GM12878 (cell line): ENCODE results near the gene HEG1. TPM values are rescaled to one million over a fixed set of nuclear protein-coding genes. Genes with fewer than 3 reads are reported as not detected.

Source experiments
- ATAC-seq: fragments of 200-7000 bp; cut with Tn5 transposase; 3 replicates; pipeline ENCODE4 v1.9.1; 2020; ENCODE audit warnings: mild to moderate bottlenecking, moderate library complexity
- BruUV-seq: library from RNA; stranded (reverse); fragments of 400-500 nt; replicated peaks from 2 replicates; lab custom pipeline; 2021; lab: Mats Ljungman, UMichigan
- CTCF ChIA-PET: fragments of 300-600 bp; sonication (Branson Sonifier 250); formaldehyde crosslinking; extraction: SDS; loops from one replicate; lab custom pipeline; 2021; ENCODE audit warnings: inconsistent platforms; lab: Yijun Ruan, JAX
- POLR2A ChIA-PET: fragments of 350-600 bp; formaldehyde crosslinking; extraction: SDS; loops from one replicate; lab custom pipeline; 2021; ENCODE audit warnings: inconsistent platforms; lab: Charles Lee
- RAD21 ChIA-PET: fragments of 300-600 bp; sonication (Branson Sonifier 250); formaldehyde crosslinking; loops from one replicate; lab custom pipeline; 2023; ENCODE audit warnings: antibody characterized with exemption; ENCODE audit not compliant: unreplicated experiment; lab: Charles Lee
- SMC1A ChIA-PET: fragments of 300-600 bp; sonication (Branson Sonifier 250); formaldehyde crosslinking; loops from one replicate; lab custom pipeline; 2023; ENCODE audit not compliant: unreplicated experiment, uncharacterized antibody; lab: Charles Lee
- DNase-seq: peaks from one replicate; pipeline ENCODE4 v3.0.0-alpha.2; 2011; ENCODE audit warnings: low read depth, low spot score
- FAIRE-seq: peaks from 3 replicates; lab custom pipeline; 2011; peaks lifted over from hg19 to GRCh38; lab: Jason Lieb, UNC
- H2AFZ ChIP-seq: 2 replicates; pipeline ENCODE4 v1.6.0; 2011; ENCODE audit warnings: low read depth, low read length, control low read depth; ENCODE audit not compliant: control insufficient read depth
- H3K27ac ChIP-seq: 2 replicates; pipeline ENCODE4 v1.5.1; 2011; ENCODE audit warnings: control low read depth; ENCODE audit not compliant: control insufficient read depth, insufficient read depth
- H3K27me3 ChIP-seq, 2 experiments: replicated peaks in 1 of 2; 2 replicates each; pipeline versions ENCODE4 v1.6.0 to v1.6.1; 2011; ENCODE audit warnings: low read length in 1 of 2; ENCODE audit not compliant: control insufficient read depth in 2 of 2, insufficient read depth in 2 of 2
- H3K36me3 ChIP-seq, 2 experiments: 2 replicates each; pipeline ENCODE4 v1.5.1; 2011; ENCODE audit warnings: low read length in 1 of 2; ENCODE audit not compliant: control insufficient read depth in 2 of 2, insufficient read depth in 2 of 2
- H3K4me1 ChIP-seq: 2 replicates; pipeline ENCODE4 v1.6.1; 2011; ENCODE audit warnings: mild to moderate bottlenecking, low read length, moderate library complexity, mixed read lengths; ENCODE audit not compliant: control insufficient read depth, insufficient read depth
- H3K4me2 ChIP-seq: 2 replicates; pipeline ENCODE4 v1.6.0; 2011; ENCODE audit warnings: control low read depth; ENCODE audit not compliant: control insufficient read depth, insufficient read depth
- H3K4me3 ChIP-seq: fragments of 200-600 bp; sonication (generic); 2 replicates; pipeline ENCODE4 v1.5.1; 2016
- H3K79me2 ChIP-seq: 2 replicates; pipeline ENCODE4 v1.6.0; 2011; ENCODE audit warnings: low read length; ENCODE audit not compliant: control insufficient read depth, insufficient read depth
- H3K9ac ChIP-seq: 2 replicates; pipeline ENCODE4 v1.8.0; 2011; ENCODE audit warnings: low read length, control low read depth, mixed read lengths; ENCODE audit not compliant: control insufficient read depth, insufficient read depth
- H3K9me3 ChIP-seq: replicated peaks from 3 replicates; pipeline ENCODE4 v1.5.1; 2011; ENCODE audit warnings: mild to moderate bottlenecking, low read length; ENCODE audit not compliant: control insufficient read depth, insufficient read depth
- H4K20me1 ChIP-seq: 2 replicates; pipeline ENCODE4 v1.6.0; 2011; ENCODE audit not compliant: control insufficient read depth, insufficient read depth
- CEBPZ ChIP-seq: fragments of 150-350 bp; IDR thresholded peaks from 2 replicates; pipeline ENCODE4 v1.6.1; 2016; ENCODE audit warnings: low read depth, low read length
- CHD4 ChIP-seq: fragments of 200-600 bp; sonication (generic); IDR thresholded peaks from 2 replicates; pipeline ENCODE4 v1.6.1; 2016; ENCODE audit warnings: mild to moderate bottlenecking
- CREM ChIP-seq: IDR thresholded peaks from 2 replicates; pipeline ENCODE4 v1.6.1; 2014; ENCODE audit warnings: antibody characterized with exemption, low read depth
- GATAD2B ChIP-seq: fragments of 450-650 bp; conservative IDR thresholded peaks from 2 replicates; pipeline ENCODE4 v1.6.1; 2017; ENCODE audit warnings: low read depth, mild to moderate bottlenecking, moderate library complexity
- HCFC1 ChIP-seq: fragments of 150-350 bp; IDR thresholded peaks from 2 replicates; pipeline ENCODE4 v1.6.1; 2014; ENCODE audit warnings: low read length
- IKZF2 ChIP-seq, 2 experiments: fragments of 450-650 bp; IDR thresholded peaks; 2 replicates each; pipeline ENCODE4 v1.6.1; 2017; ENCODE audit warnings: mild to moderate bottlenecking in 2 of 2, moderate library complexity in 2 of 2
- IRF4 ChIP-seq: IDR thresholded peaks from 2 replicates; pipeline ENCODE4 v1.6.1; 2011; ENCODE audit warnings: low read depth, low read length
- MLLT1 ChIP-seq: fragments of 450-650 bp; IDR thresholded peaks from 2 replicates; pipeline ENCODE4 v1.6.1; 2016; ENCODE audit warnings: mild to moderate bottlenecking
- NRF1 ChIP-seq: conservative IDR thresholded peaks from 2 replicates; pipeline ENCODE4 v1.6.1; 2011; ENCODE audit warnings: mild to moderate bottlenecking, low read depth, low read length, improper control_type of control experiment
- PAX8 ChIP-seq: fragments of 450-650 bp; IDR thresholded peaks from 2 replicates; pipeline ENCODE4 v1.6.1; 2017; ENCODE audit warnings: mild to moderate bottlenecking, moderate library complexity
- RFX5 ChIP-seq: IDR thresholded peaks from 2 replicates; pipeline ENCODE4 v1.6.1; 2011; ENCODE audit warnings: low read depth, low read length, improper control_type of control experiment
- TAF1 ChIP-seq: IDR thresholded peaks from 2 replicates; pipeline ENCODE4 v1.6.1; 2011; ENCODE audit warnings: mild to moderate bottlenecking, low read depth, low read length, borderline replicate concordance
- TCF7 ChIP-seq: IDR thresholded peaks from 2 replicates; pipeline ENCODE4 v1.6.1; 2014; ENCODE audit warnings: antibody characterized with exemption, borderline replicate concordance
- WRNIP1 ChIP-seq: IDR thresholded peaks from 2 replicates; pipeline ENCODE4 v1.6.1; 2011; ENCODE audit warnings: low read depth, low read length, improper control_type of control experiment, borderline replicate concordance
- ZBED1 ChIP-seq: IDR thresholded peaks from 2 replicates; pipeline ENCODE4 v1.6.1; 2016; ENCODE audit warnings: borderline replicate concordance
- ZZZ3 ChIP-seq: IDR thresholded peaks from 2 replicates; pipeline ENCODE4 v1.6.1; 2011; ENCODE audit warnings: low read depth; ENCODE audit not compliant: control insufficient read depth, insufficient read length
- WGBS: methylation state at CpG from one replicate; pipeline ENCODE4 v1.1.6; 2016; ENCODE audit warnings: low lambda C conversion rate; ENCODE audit not compliant: insufficient replicate concordance, insufficient coverage; ENCODE audit errors: missing lambda C conversion rate; 5-methylcytosine and 5-hydroxymethylcytosine counted together
- in situ Hi-C: fragments of 300-500 bp; cut with MboI; formaldehyde crosslinking; loops from 9 replicates; pipeline ENCODE4 v1.14.3; 2018; ENCODE audit warnings: mixed read lengths
- intact Hi-C: fragments of 100-400 bp; cut with micrococcal nuclease; formaldehyde crosslinking; loops from one replicate; pipeline ENCODE4 v1.14.2; 2022; ENCODE audit not compliant: unreplicated experiment
- polyA plus RNA-seq, 11 experiments: library from polyadenylated mRNA; depleted of rRNA in 4 of 11; unstranded in 6 of 11; stranded (reverse) in 5 of 11; fragments of >200 nt; fragmentation: Nextera tagmentation in 4 of 11; fragmentation: Illumina TruSeq in 1 of 11; extraction: Ambion mirVana in 4 of 11; extraction: Trizol in 1 of 11; gene quantifications; 1 replicate in 1 of 11; 2 replicates in 10 of 11; pipeline versions ENCODE4 v1.2.1 to v1.2.3, GENCODE V29; 2011 to 2016; ENCODE audit warnings: inconsistent platforms in 2 of 11, missing spikeins in 2 of 11, low read depth in 1 of 11
- total RNA-seq, 4 experiments: library from RNA; depleted of rRNA in 3 of 4; stranded (reverse); fragments of >200 nt in 3 of 4; fragmentation: Illumina TruSeq in 1 of 4; extraction: Trizol in 1 of 4; gene quantifications; 2 replicates each; pipeline versions ENCODE4 v1.2.1 to v1.2.3, GENCODE V29; 2013 to 2021
- TF ChIP-seq, protein P1 (sequence below): fragments of 450-650 bp; IDR thresholded peaks from 2 replicates; pipeline ENCODE4 v1.6.1; 2017; ENCODE audit warnings: borderline replicate concordance
- TF ChIP-seq, protein P2 (sequence below): IDR thresholded peaks from 2 replicates; pipeline ENCODE4 v1.6.1; 2011; ENCODE audit warnings: borderline replicate concordance, low read depth, mild to moderate bottlenecking, moderate library complexity, low read length; ENCODE audit not compliant: insufficient read depth, poor library complexity, severe bottlenecking

Gene HEG1
- total and polyA plus RNA-seq, 10 of the 15 experiments (the other 5 are each of a cell fraction or from before 2014, with no cell fraction given) = 2.2 to 32.1 (median 7.6) TPM

- H3K27ac ChIP-seq = no peak overlapping the region
- no peaks in the 10 kb centered on the region for H4K20me1 ChIP-seq
- CTCF ChIA-PET = interaction anchor here (0.6 to 3.6 kb wide), 23 partner anchors 10 to 667 kb away, joined by 3 to 40 read pairs (median 4); partner anchors contain the start of gene MUC13
- H3K27me3 ChIP-seq = no peaks in the 10 kb centered on the region; a peak in 1 of 4 replicates
- BruUV-seq = no TSS peak
- no peaks in the 10 kb centered on the region for H3K36me3 ChIP-seq
- in situ Hi-C loops = no loop called here
- H3K9ac ChIP-seq = no peak overlapping the region
- peaks cover 15% of the 10 kb centered on the region; the same call in 1 of the 2 replicates for H3K4me1 ChIP-seq
- SMC1A ChIA-PET = interaction anchor here (0.6 to 2.2 kb wide), 22 partner anchors 8 to 660 kb away, joined by 3 to 9 read pairs (median 4); partner anchors contain the start of gene MUC13
- no peak for FAIRE-seq
- no peaks in the 10 kb centered on the region for H3K79me2 ChIP-seq
- RAD21 ChIA-PET = interaction anchor here (1.1 to 2.0 kb wide), 8 partner anchors 10 to 663 kb away, joined by 3 to 17 read pairs (median 4); partner anchors contain the start of gene MUC13
- POLR2A ChIA-PET = interaction anchor here (0.6 to 2.0 kb wide), 3 partner anchors 9 to 118 kb away, joined by 3 to 9 read pairs (median 4); partner anchors contain the start of gene MUC13
- TF ChIP-seq MLLT1 = no peak
- TF ChIP-seq, protein P1, sequence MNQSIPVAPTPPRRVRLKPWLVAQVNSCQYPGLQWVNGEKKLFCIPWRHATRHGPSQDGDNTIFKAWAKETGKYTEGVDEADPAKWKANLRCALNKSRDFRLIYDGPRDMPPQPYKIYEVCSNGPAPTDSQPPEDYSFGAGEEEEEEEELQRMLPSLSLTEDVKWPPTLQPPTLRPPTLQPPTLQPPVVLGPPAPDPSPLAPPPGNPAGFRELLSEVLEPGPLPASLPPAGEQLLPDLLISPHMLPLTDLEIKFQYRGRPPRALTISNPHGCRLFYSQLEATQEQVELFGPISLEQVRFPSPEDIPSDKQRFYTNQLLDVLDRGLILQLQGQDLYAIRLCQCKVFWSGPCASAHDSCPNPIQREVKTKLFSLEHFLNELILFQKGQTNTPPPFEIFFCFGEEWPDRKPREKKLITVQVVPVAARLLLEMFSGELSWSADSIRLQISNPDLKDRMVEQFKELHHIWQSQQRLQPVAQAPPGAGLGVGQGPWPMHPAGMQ = no peak
- no peak for TF ChIP-seq ZBED1
- no peak for TF ChIP-seq ZZZ3
- no peak for TF ChIP-seq PAX8
- TF ChIP-seq CEBPZ = no peak
- TF ChIP-seq TCF7 = no peak
- no peak for TF ChIP-seq RFX5
- TF ChIP-seq, protein P2, sequence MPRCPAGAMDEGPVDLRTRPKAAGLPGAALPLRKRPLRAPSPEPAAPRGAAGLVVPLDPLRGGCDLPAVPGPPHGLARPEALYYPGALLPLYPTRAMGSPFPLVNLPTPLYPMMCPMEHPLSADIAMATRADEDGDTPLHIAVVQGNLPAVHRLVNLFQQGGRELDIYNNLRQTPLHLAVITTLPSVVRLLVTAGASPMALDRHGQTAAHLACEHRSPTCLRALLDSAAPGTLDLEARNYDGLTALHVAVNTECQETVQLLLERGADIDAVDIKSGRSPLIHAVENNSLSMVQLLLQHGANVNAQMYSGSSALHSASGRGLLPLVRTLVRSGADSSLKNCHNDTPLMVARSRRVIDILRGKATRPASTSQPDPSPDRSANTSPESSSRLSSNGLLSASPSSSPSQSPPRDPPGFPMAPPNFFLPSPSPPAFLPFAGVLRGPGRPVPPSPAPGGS = no peak
- TF ChIP-seq NRF1 = no peak
- TF ChIP-seq WRNIP1 = no peak
- no peak for TF ChIP-seq CHD4
- no peak for TF ChIP-seq TAF1
- TF ChIP-seq GATAD2B = no peak
- no peak for TF ChIP-seq IKZF2 (IDR thresholded peaks at IDR 0.05)
- TF ChIP-seq HCFC1 = no peak
- no peak for TF ChIP-seq CREM
- TF ChIP-seq IRF4 = no peak
- TF ChIP-seq, all 136 proteins: peak for 0
- WGBS = 41% methylated on average over 2 of the region's 2 CpGs
- ATAC-seq = no peak
- no peak for DNase-seq
- Histone ChIP-seq H2AFZ (no peak overlapping the region), H3K4me3 (no peak overlapping the region), H3K9me3 (no peaks in the 10 kb centered on the region), H3K4me2 (no peak overlapping the region)
- intact Hi-C loops = loop anchor here (5.0 to 10.0 kb wide), 2 partner anchors 240 to 663 kb away; no protein-coding TSS in a partner anchor
Observed at GRCh38 chr3:124924741-124925140, 131.1 kb downstream of the HEG1 start.
